COLO829 (cell line): ENCODE measurements around the gene GNG12.

Source experiments
- DNase-seq: peaks from one replicate; pipeline ENCODE4 v3.0.0; 2012; ENCODE audit warnings: low spot score

The GNG12 gene

GRCh38 chr1:67785847-67786753, 47.2 kb downstream of the GNG12 start:
- DNase-seq, result no peak

GRCh38 chr1:67784545-67785186, 48.6 kb downstream of the GNG12 start:
- DNase-seq, result no peak

GRCh38 chr1:67780637-67781036, 52.6 kb downstream of the GNG12 start:
- no peak for DNase-seq

- DNase-seq, result no peak
Measured at GRCh38 chr1:67777440-67777839, 55.8 kb downstream of the GNG12 start.

GRCh38 chr1:67777016-67777415, 56.3 kb downstream of the GNG12 start:
- DNase-seq, result no peak

GRCh38 chr1:67773462-67773861, 59.8 kb downstream of the GNG12 start:
- no peak for DNase-seq

GRCh38 chr1:67771749-67772148, 61.5 kb downstream of the GNG12 start:
- no peak for DNase-seq

- no peak for DNase-seq
Measured at GRCh38 chr1:67771152-67771551, 62.1 kb downstream of the GNG12 start.

GRCh38 chr1:67769633-67770256, 63.5 kb downstream of the GNG12 start:
- DNase-seq, result no peak

GRCh38 chr1:67768480-67768879, 64.8 kb downstream of the GNG12 start:
- DNase-seq, result no peak

- no peak for DNase-seq
Measured at GRCh38 chr1:67767103-67767782, 66.0 kb downstream of the GNG12 start.

GRCh38 chr1:67766141-67766978, 66.9 kb downstream of the GNG12 start:
- peak; percentile 28 for DNase-seq

- no peak for DNase-seq
Measured at GRCh38 chr1:67764633-67765032, 68.6 kb downstream of the GNG12 start.

- DNase-seq, result no peak
Measured at GRCh38 chr1:67761730-67762129, 71.5 kb downstream of the GNG12 start.

- no peak for DNase-seq
Measured at GRCh38 chr1:67761091-67761490, 72.2 kb downstream of the GNG12 start.

GRCh38 chr1:67760030-67760821, 73.0 kb downstream of the GNG12 start:
- DNase-seq, result peak; percentile 74

GRCh38 chr1:67759692-67760029, 73.6 kb downstream of the GNG12 start:
- DNase-seq, result no peak

GRCh38 chr1:67759066-67759465, 74.2 kb downstream of the GNG12 start:
- DNase-seq, result no peak

GRCh38 chr1:67755619-67756018, 77.6 kb downstream of the GNG12 start:
- no peak for DNase-seq

- no peak for DNase-seq
Measured at GRCh38 chr1:67755160-67755559, 78.1 kb downstream of the GNG12 start.

- no peak for DNase-seq
Measured at GRCh38 chr1:67754526-67754920, 78.7 kb downstream of the GNG12 start.
